ENCODE results near the gene NELL1.

The NELL1 gene

GRCh38 chr11:20881328-20882079, 212.1 kb downstream of the NELL1 start:
- no peak for DNase-seq

- DNase-seq: no peak
These were observed 217.8 kb downstream of the NELL1 start for GRCh38 chr11:20887137-20887536.

GRCh38 chr11:20894296-20894695, 224.9 kb downstream of the NELL1 start:
- DNase-seq: no peak

GRCh38 chr11:20909995-20910726, 240.8 kb downstream of the NELL1 start:
- DNase-seq: no peak

- no peak for DNase-seq
These were observed 241.3 kb downstream of the NELL1 start for GRCh38 chr11:20910733-20911132.

- DNase-seq: no peak
These were observed 242.9 kb downstream of the NELL1 start for GRCh38 chr11:20912065-20912821.

- no peak for DNase-seq
These were observed 243.6 kb downstream of the NELL1 start for GRCh38 chr11:20912922-20913512.

- no peak for DNase-seq
These were observed 247.9 kb downstream of the NELL1 start for GRCh38 chr11:20917306-20917705.

- DNase-seq: no peak
These were observed 257.6 kb downstream of the NELL1 start for GRCh38 chr11:20926799-20927540.

- no peak for DNase-seq
These were observed 261.6 kb downstream of the NELL1 start for GRCh38 chr11:20931029-20931428.

- DNase-seq: no peak
These were observed 263.7 kb downstream of the NELL1 start for GRCh38 chr11:20933086-20933485.

- no peak for DNase-seq
These were observed 264.6 kb downstream of the NELL1 start for GRCh38 chr11:20933958-20934357.

GRCh38 chr11:20934516-20934915, 265.1 kb downstream of the NELL1 start:
- no peak for DNase-seq

- DNase-seq: no peak
These were observed 268.4 kb downstream of the NELL1 start for GRCh38 chr11:20937826-20938225.

- no peak for DNase-seq
These were observed 280.2 kb downstream of the NELL1 start for GRCh38 chr11:20949585-20949984.

- no peak for DNase-seq
These were observed 293.2 kb downstream of the NELL1 start for GRCh38 chr11:20962581-20962980.

- no peak for DNase-seq
These were observed 294.2 kb downstream of the NELL1 start for GRCh38 chr11:20963596-20963995.

GRCh38 chr11:20964985-20965384, 295.6 kb downstream of the NELL1 start:
- no peak for DNase-seq

- no peak for DNase-seq
These were observed 297.1 kb downstream of the NELL1 start for GRCh38 chr11:20966489-20966888.

GRCh38 chr11:20973940-20974559, 304.7 kb downstream of the NELL1 start:
- DNase-seq: no peak

GRCh38 chr11:20980736-20981135, 311.4 kb downstream of the NELL1 start:
- DNase-seq: no peak

GRCh38 chr11:20990447-20990846, 321.1 kb downstream of the NELL1 start:
- no peak for DNase-seq
